Measurements from ENCODE around the gene WDR19. TPM values are rescaled to one million over a fixed set of nuclear protein-coding genes. Genes with fewer than 3 reads are reported as not detected.

The WDR19 gene
- total RNA-seq, 1 donor from 2014 or later, result 45.9 TPM

DNA sequence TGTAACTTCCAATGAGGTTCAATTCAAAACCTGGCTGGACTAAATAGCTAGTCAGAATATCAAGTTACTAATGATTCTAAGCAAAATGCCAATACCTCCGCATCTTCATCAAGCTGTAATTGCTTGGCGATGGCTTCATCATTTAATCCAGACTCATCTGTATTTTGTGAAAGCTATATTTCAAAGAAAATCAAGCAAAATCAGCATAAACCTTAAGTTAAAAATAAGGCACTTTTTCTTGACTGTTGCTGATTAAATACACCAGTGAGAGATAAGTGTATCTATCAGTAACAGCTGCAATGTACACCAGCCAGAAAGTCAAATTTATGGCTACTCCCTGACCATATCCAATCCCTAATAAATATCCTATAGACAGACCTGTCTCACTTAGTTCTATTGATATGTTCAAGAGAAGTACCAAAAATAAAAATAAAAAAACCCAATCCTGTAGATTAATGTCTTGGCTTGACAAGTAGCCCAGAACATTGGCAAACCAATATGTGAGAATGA is 144.2 kb downstream of the WDR19 start:
- Mint-ChIP-seq H3K27ac (ENCODE audit: unreplicated experiment) (no peak overlapping the region), H3K27me3 (ENCODE audit: unreplicated experiment) (no peaks in the 10 kb centered on the region), H3K4me3 (ENCODE audit: unreplicated experiment) (no peak overlapping the region), H3K4me1 (ENCODE audit: unreplicated experiment) (no peaks in the 10 kb centered on the region), H3K9me3 (ENCODE audit: unreplicated experiment) (no peaks in the 10 kb centered on the region), H3K36me3 (ENCODE audit: unreplicated experiment) (peaks cover 30% of the 10 kb centered on the region)
- TF ChIP-seq, protein P1, sequence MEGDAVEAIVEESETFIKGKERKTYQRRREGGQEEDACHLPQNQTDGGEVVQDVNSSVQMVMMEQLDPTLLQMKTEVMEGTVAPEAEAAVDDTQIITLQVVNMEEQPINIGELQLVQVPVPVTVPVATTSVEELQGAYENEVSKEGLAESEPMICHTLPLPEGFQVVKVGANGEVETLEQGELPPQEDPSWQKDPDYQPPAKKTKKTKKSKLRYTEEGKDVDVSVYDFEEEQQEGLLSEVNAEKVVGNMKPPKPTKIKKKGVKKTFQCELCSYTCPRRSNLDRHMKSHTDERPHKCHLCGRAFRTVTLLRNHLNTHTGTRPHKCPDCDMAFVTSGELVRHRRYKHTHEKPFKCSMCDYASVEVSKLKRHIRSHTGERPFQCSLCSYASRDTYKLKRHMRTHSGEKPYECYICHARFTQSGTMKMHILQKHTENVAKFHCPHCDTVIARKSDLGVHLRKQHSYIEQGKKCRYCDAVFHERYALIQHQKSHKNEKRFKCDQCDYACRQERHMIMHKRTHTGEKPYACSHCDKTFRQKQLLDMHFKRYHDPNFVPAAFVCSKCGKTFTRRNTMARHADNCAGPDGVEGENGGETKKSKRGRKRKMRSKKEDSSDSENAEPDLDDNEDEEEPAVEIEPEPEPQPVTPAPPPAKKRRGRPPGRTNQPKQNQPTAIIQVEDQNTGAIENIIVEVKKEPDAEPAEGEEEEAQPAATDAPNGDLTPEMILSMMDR (IDR thresholded peaks at IDR 0.05), result no peak
- no peak for DNase-seq (ENCODE audit: extremely low spot score, unreplicated experiment)

DNA sequence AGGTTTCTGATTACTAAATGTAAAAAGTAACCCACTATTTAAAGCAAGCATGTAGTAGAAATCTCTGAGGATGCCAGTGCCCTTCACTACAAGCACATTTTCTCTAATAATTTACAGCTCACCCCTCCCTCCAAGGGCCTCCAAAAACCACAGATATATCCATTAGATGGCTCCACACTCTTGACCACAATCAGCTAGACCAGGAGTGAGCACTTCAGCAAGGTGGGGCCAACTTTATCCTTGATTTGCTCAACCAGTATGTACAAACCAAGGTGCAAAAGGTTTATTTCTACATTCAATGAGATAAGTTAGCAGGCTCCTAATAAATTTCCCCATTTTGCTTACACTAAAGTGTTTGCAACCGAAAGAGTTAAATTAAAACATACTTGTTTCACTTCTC is 148.0 kb downstream of the WDR19 start:
- Mint-ChIP-seq H3K4me3 (ENCODE audit: unreplicated experiment) (no peak overlapping the region), H3K27ac (ENCODE audit: unreplicated experiment) (no peak overlapping the region), H3K4me1 (ENCODE audit: unreplicated experiment) (peaks cover 2% of the 10 kb centered on the region), H3K36me3 (ENCODE audit: unreplicated experiment) (peaks cover 15% of the 10 kb centered on the region), H3K27me3 (ENCODE audit: unreplicated experiment) (no peaks in the 10 kb centered on the region), H3K9me3 (ENCODE audit: unreplicated experiment) (no peaks in the 10 kb centered on the region)
- no peak for DNase-seq (ENCODE audit: extremely low spot score, unreplicated experiment)
- TF ChIP-seq, protein P1 (IDR thresholded peaks at IDR 0.05), result no peak

DNA sequence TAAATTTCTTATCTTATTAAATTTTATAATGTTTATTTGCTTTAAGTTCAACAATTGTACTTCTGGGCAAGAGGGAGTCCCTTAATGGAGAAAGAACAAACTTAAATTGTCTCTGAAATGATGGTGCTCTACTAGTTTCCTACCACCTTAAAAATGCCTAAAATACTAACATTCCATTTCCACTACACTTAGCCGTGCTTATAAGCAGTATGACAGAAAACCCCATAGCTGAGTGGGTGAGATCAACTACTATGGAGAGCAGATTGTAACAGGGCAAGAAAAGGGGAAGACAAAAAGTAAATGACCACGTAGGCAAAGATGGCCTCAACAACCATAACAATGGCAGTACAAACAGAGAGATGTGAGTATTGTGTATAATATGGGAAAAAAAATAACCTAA is 148.9 kb downstream of the WDR19 start:
- H3K9me3 Mint-ChIP-seq (ENCODE audit: unreplicated experiment), result no peaks in the 10 kb centered on the region

More for the DNA sequence above, 148.9 kb downstream of the WDR19 start:
- Mint-ChIP-seq H3K27ac (ENCODE audit: unreplicated experiment) (no peak overlapping the region), H3K4me3 (ENCODE audit: unreplicated experiment) (no peak overlapping the region), H3K36me3 (ENCODE audit: unreplicated experiment) (peaks cover 15% of the 10 kb centered on the region), H3K27me3 (ENCODE audit: unreplicated experiment) (no peaks in the 10 kb centered on the region), H3K4me1 (ENCODE audit: unreplicated experiment) (peaks cover 2% of the 10 kb centered on the region)
- TF ChIP-seq, protein P1 (IDR thresholded peaks at IDR 0.05), result no peak
- DNase-seq (ENCODE audit: extremely low spot score, unreplicated experiment), result no peak

Other genes starting within 250 kb of the WDR19 start
- not detected in 2 replicates for gene TMEM156, start 150.1 kb upstream of the WDR19 start, total RNA-seq
- gene KLHL5, start 120.3 kb upstream of the WDR19 start, total RNA-seq, result 128 and 145 TPM in 2 replicates
- gene RFC1, start 183.8 kb downstream of the WDR19 start, total RNA-seq, result 44.6 and 48.8 TPM in 2 replicates
- not detected in 2 replicates for gene KLB, start 224.4 kb downstream of the WDR19 start, total RNA-seq

All from osteocyte (in vitro differentiated cells).